Mesendoderm (in vitro differentiated cells): ENCODE measurements around the gene SOCS6.

Experiments used
- DNase-seq: peaks from one replicate; pipeline ENCODE4 v3.0.0; 2013
- H2AK5ac ChIP-seq: 2 replicates; pipeline ENCODE4 v1.6.1; 2013; ENCODE audit warnings: low read length, inconsistent platforms
- H2BK120ac ChIP-seq: 2 replicates; pipeline ENCODE4 v1.6.1; 2013; ENCODE audit warnings: low read depth, mild to moderate bottlenecking, low read length, moderate library complexity, mixed read lengths
- H2BK15ac ChIP-seq: replicated peaks from 2 replicates; pipeline ENCODE4 v1.6.1; 2013; ENCODE audit warnings: low read depth, mild to moderate bottlenecking, moderate library complexity
- H2BK5ac ChIP-seq: 2 replicates; pipeline ENCODE4 v1.6.1; 2013; ENCODE audit warnings: low read length, inconsistent platforms
- H3K18ac ChIP-seq: 2 replicates; pipeline ENCODE4 v1.6.1; 2013; ENCODE audit warnings: mild to moderate bottlenecking, low read length, mixed read lengths
- H3K23ac ChIP-seq: one replicate; pipeline ENCODE4 v1.6.1; 2013; ENCODE audit warnings: low read length
- H3K27ac ChIP-seq: 2 replicates; pipeline ENCODE4 v1.5.1; 2013; ENCODE audit warnings: low read depth, mild to moderate bottlenecking, inconsistent platforms, low read length, moderate library complexity
- H3K27me3 ChIP-seq: 2 replicates; pipeline ENCODE4 v1.6.1; 2013; ENCODE audit warnings: low read length, control low read depth, mild to moderate bottlenecking, inconsistent platforms; ENCODE audit not compliant: insufficient read depth, poor library complexity
- H3K36me3 ChIP-seq: 2 replicates; pipeline ENCODE4 v1.6.1; 2013; ENCODE audit warnings: low read length, inconsistent platforms; ENCODE audit not compliant: control insufficient read depth, insufficient read depth
- H3K4ac ChIP-seq: one replicate; pipeline ENCODE4 v1.6.1; 2013; ENCODE audit warnings: low read depth, mild to moderate bottlenecking, low read length, moderate library complexity
- H3K4me1 ChIP-seq: 2 replicates; pipeline ENCODE4 v1.6.1; 2013; ENCODE audit warnings: low read depth, low read length, inconsistent platforms; ENCODE audit not compliant: control insufficient read depth
- H3K4me2 ChIP-seq: 2 replicates; pipeline ENCODE4 v1.6.1; 2013; ENCODE audit warnings: low read length
- H3K4me3 ChIP-seq: 2 replicates; pipeline ENCODE4 v1.5.1; 2013; ENCODE audit warnings: mild to moderate bottlenecking, low read length
- H3K56ac ChIP-seq: one replicate; pipeline ENCODE4 v1.6.1; 2013; ENCODE audit warnings: low read length
- H3K79me1 ChIP-seq: 2 replicates; pipeline ENCODE4 v1.6.1; 2013; ENCODE audit warnings: low read length, inconsistent platforms
- H3K79me2 ChIP-seq: 2 replicates; pipeline ENCODE4 v1.6.1; 2013; ENCODE audit warnings: mild to moderate bottlenecking, low read length; ENCODE audit not compliant: control insufficient read depth, insufficient read depth
- H3K9ac ChIP-seq: 2 replicates; pipeline ENCODE4 v1.6.1; 2013; ENCODE audit warnings: low read length, inconsistent platforms
- H4K5ac ChIP-seq: one replicate; pipeline ENCODE4 v1.6.1; 2013; ENCODE audit warnings: low read length
- H4K8ac ChIP-seq: one replicate; pipeline ENCODE4 v1.6.1; 2013; ENCODE audit warnings: low read depth, mild to moderate bottlenecking, control low read depth, low read length, moderate library complexity
- WGBS: extraction: QIAGEN DNeasy Blood & Tissue Kit; methylation state at CpG from one replicate; pipeline ENCODE4 v1.1.7; 2013; ENCODE audit warnings: low lambda C conversion rate, missing lambda C conversion rate; ENCODE audit not compliant: insufficient coverage; ENCODE audit errors: extremely low coverage; 5-methylcytosine and 5-hydroxymethylcytosine counted together

Gene SOCS6

GRCh38 chr18:70290482-70291294 lies 1.8 kb downstream of the SOCS6 start:
- Histone ChIP-seq H2BK5ac (no peak overlapping the region), H3K4me2 (peak overlapping the region; percentile 46), H3K18ac (no peak overlapping the region), H2BK15ac (no peak overlapping the region), H3K79me1 (peaks cover 8% of the 10 kb centered on the region), H2BK120ac (no peak overlapping the region), H3K36me3 (no peaks in the 10 kb centered on the region), H3K4me3 (no peak overlapping the region), H3K9ac (peak overlapping the region; percentile 83), H2AK5ac (no peak overlapping the region), H3K4me1 (peaks cover 3% of the 10 kb centered on the region), H3K4ac (no peak overlapping the region), H3K27me3 (no peaks in the 10 kb centered on the region), H3K27ac (no peak overlapping the region), H3K56ac (peak overlapping the region; percentile 54), H3K23ac (no peak overlapping the region), H4K8ac (no peak overlapping the region), H3K79me2 (peaks cover 51% of the 10 kb centered on the region), H4K5ac (no peak overlapping the region)
- WGBS: no CpG with 5 or more reads among the region's 11 CpGs
- no peak for DNase-seq

GRCh38 chr18:70291295-70291574 lies 2.4 kb downstream of the SOCS6 start:
- no peak overlapping the region for H3K4me3 ChIP-seq
- no peak overlapping the region for H4K8ac ChIP-seq
- H2BK5ac ChIP-seq: no peak overlapping the region
- H3K27me3 ChIP-seq: no peaks in the 10 kb centered on the region
- peaks cover 7% of the 10 kb centered on the region for H3K4me1 ChIP-seq
- no peak overlapping the region for H3K4me2 ChIP-seq
- H3K79me2 ChIP-seq: peaks cover 57% of the 10 kb centered on the region
- H4K5ac ChIP-seq: no peak overlapping the region
- WGBS: no CpG with 5 or more reads among the region's 2 CpGs
- H3K4ac ChIP-seq: no peak overlapping the region
- no peak overlapping the region for H2BK120ac ChIP-seq
- H3K36me3 ChIP-seq: no peaks in the 10 kb centered on the region
- no peak overlapping the region for H2AK5ac ChIP-seq
- no peak overlapping the region for H3K27ac ChIP-seq
- DNase-seq: no peak
- H3K79me1 ChIP-seq: peaks cover 11% of the 10 kb centered on the region
- no peak overlapping the region for H2BK15ac ChIP-seq
- H3K56ac ChIP-seq: no peak overlapping the region
- H3K9ac ChIP-seq: no peak overlapping the region
- H3K23ac ChIP-seq: no peak overlapping the region
- H3K18ac ChIP-seq: no peak overlapping the region

GRCh38 chr18:70292628-70293027 lies 3.8 kb downstream of the SOCS6 start:
- WGBS: no CpG with 5 or more reads among the region's 5 CpGs
- Histone ChIP-seq H2BK120ac (no peak overlapping the region), H4K8ac (no peak overlapping the region), H2BK15ac (no peak overlapping the region), H3K18ac (no peak overlapping the region), H3K4ac (no peak overlapping the region), H3K4me2 (no peak overlapping the region), H2BK5ac (no peak overlapping the region), H2AK5ac (no peak overlapping the region), H3K79me2 (peaks cover 66% of the 10 kb centered on the region), H3K4me3 (no peak overlapping the region), H3K79me1 (peaks cover 14% of the 10 kb centered on the region), H3K56ac (no peak overlapping the region), H4K5ac (no peak overlapping the region), H3K27me3 (no peaks in the 10 kb centered on the region), H3K36me3 (no peaks in the 10 kb centered on the region), H3K27ac (no peak overlapping the region), H3K9ac (no peak overlapping the region), H3K23ac (no peak overlapping the region), H3K4me1 (peaks cover 10% of the 10 kb centered on the region)
- DNase-seq: no peak

DNA sequence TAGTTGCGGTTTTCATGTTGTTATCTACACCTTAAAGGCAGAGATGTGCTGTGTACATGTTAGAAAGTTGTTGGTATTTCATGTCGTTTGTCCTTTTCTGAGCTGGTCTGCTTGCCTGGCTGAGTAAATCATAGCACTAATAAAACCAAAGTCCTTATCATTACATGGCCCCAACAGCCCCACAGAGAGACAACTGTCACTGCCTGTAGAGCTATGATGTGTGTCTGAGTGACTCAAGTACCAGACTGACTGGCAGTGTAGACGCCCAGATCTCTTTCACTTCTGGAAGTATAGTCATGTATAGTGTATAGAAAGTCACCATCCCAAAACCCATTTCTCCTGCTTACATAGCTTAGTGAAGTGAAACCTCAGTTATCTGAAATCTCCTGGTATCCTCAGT lies 4.3 kb downstream of the SOCS6 start:
- DNase-seq: no peak
- Histone ChIP-seq H4K5ac (no peak overlapping the region), H2BK120ac (no peak overlapping the region), H3K18ac (no peak overlapping the region), H2AK5ac (no peak overlapping the region), H4K8ac (no peak overlapping the region), H3K27ac (no peak overlapping the region), H3K56ac (no peak overlapping the region), H3K79me2 (peaks cover 68% of the 10 kb centered on the region), H3K79me1 (peaks cover 14% of the 10 kb centered on the region), H3K4me2 (no peak overlapping the region), H3K27me3 (no peaks in the 10 kb centered on the region), H3K9ac (no peak overlapping the region), H2BK5ac (no peak overlapping the region), H3K4me1 (peaks cover 10% of the 10 kb centered on the region), H3K4ac (no peak overlapping the region), H3K23ac (no peak overlapping the region), H3K4me3 (no peak overlapping the region), H3K36me3 (no peaks in the 10 kb centered on the region), H2BK15ac (no peak overlapping the region)
- WGBS: no CpG with 5 or more reads among the region's 3 CpGs

DNA sequence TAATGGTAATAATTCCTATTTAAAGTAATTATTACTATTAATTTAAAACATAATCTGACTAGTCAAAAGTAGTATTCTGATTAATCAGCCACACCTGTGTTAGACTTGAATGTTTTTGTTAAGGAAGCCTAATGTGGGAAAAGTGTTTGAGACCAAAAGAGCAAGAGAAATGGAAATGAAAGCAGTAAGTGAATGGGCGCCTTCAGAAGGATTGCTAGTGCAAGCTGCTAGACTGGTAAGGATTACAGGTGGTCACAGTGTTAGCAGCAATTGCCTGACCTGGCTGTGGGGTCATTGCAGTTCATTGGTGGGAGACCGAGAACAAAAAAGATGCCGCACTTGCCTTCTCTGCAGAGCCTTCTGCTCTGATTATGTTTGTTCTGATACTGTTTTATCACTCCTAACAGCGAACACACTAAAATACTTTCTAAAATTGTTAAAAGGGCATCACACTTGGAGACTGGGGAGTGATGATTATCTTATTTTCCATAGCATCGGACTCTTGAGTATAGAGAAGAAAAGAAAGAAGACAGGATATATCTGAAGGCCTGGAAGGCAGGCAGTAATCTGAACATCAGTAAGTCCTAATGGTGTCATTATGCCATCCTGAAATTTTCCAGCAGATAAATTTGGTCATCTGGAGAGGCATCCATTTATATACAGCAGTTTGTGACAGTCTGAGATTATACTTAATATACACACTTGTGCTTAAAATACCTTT lies 5.8 kb downstream of the SOCS6 start:
- H3K23ac ChIP-seq: no peak overlapping the region
- no peak overlapping the region for H3K4ac ChIP-seq
- H3K79me2 ChIP-seq: peaks cover 78% of the 10 kb centered on the region
- H2BK5ac ChIP-seq: no peak overlapping the region
- H3K4me3 ChIP-seq: no peak overlapping the region
- no peak overlapping the region for H3K4me2 ChIP-seq
- no peak overlapping the region for H4K8ac ChIP-seq
- H4K5ac ChIP-seq: no peak overlapping the region
- H3K4me1 ChIP-seq: peaks cover 10% of the 10 kb centered on the region
- H3K27me3 ChIP-seq: no peaks in the 10 kb centered on the region
- no peak overlapping the region for H2AK5ac ChIP-seq
- H3K79me1 ChIP-seq: peaks cover 16% of the 10 kb centered on the region
- no peak overlapping the region for H2BK15ac ChIP-seq
- H2BK120ac ChIP-seq: no peak overlapping the region
- no CpG with 5 or more reads among the region's 5 CpGs for WGBS
- DNase-seq: no peak
- H3K27ac ChIP-seq: no peak overlapping the region
- H3K18ac ChIP-seq: no peak overlapping the region
- H3K36me3 ChIP-seq: no peaks in the 10 kb centered on the region
- no peak overlapping the region for H3K56ac ChIP-seq
- H3K9ac ChIP-seq: no peak overlapping the region
